ENCODE results near the gene FKBP8. TPM values are rescaled to one million over a fixed set of nuclear protein-coding genes. Genes with fewer than 3 reads are reported as not detected.
A peak's percentile ranks its signal among the peaks of the same experiment; 100 is the strongest.
"Not testable (repeated sequence)": the region's sequence is repeated elsewhere in the genome, so short reads cannot be mapped to it uniquely, and the experiment has no call there.

The FKBP8 gene
- total and polyA plus RNA-seq, 8 donors, result 87.8 to 819 (median 223) TPM

DNA sequence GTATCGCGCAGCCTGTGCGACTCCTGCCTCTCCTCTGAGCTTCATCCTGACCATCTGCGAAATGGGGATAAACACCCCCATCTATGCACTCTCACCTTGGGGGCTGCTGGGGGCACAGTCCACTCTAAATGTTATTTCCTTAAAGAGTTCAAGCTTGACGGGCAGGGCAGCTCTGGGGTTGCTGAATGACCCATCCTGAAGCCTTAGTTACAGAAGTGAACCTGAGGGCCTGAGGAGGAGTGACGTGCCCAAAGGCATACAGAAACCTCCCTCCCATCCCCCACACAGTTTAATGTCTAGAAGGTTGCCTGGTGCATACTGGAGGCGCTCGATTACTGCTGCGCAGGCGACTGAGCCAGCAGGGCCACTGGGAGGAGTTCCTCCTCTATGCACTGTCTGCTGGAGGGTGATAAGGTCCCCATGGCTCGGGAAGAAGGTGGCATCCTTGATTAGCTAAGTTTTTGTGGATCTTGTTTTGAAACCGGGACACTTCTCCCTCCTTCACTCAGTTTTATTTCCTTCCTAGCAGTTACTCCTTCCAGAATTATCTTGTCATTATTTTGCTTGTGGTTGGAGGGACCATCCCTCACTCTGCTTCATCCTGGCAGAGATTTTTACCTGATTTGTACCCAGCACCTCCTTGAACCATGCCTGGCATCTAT is 572 bp upstream of the FKBP8 start:
- no peak for TF ChIP-seq POLR2A (IDR thresholded peaks at IDR 0.05)
- TF ChIP-seq, protein P1, sequence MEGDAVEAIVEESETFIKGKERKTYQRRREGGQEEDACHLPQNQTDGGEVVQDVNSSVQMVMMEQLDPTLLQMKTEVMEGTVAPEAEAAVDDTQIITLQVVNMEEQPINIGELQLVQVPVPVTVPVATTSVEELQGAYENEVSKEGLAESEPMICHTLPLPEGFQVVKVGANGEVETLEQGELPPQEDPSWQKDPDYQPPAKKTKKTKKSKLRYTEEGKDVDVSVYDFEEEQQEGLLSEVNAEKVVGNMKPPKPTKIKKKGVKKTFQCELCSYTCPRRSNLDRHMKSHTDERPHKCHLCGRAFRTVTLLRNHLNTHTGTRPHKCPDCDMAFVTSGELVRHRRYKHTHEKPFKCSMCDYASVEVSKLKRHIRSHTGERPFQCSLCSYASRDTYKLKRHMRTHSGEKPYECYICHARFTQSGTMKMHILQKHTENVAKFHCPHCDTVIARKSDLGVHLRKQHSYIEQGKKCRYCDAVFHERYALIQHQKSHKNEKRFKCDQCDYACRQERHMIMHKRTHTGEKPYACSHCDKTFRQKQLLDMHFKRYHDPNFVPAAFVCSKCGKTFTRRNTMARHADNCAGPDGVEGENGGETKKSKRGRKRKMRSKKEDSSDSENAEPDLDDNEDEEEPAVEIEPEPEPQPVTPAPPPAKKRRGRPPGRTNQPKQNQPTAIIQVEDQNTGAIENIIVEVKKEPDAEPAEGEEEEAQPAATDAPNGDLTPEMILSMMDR (IDR thresholded peaks at IDR 0.05), result no peak
- no peak for TF ChIP-seq EP300 (IDR thresholded peaks at IDR 0.05)
- no peak for TF ChIP-seq POLR2AphosphoS5 (IDR thresholded peaks at IDR 0.05)
- 3 to 18% (median 10%) methylated on average over 7 to 12 of the region's 12 CpGs for WGBS, 5 donors
- intact Hi-C loops (cut with DNase I; ENCODE audit: low total_unique reads), result no loop called here
- Histone ChIP-seq H3K4me1 (peaks cover 9 to 27% (median 21%) of the 10 kb centered on the region in 4 donors), H3K36me3 (peaks cover 22 to 29% (median 27%) of the 10 kb centered on the region in 4 donors), H3K27me3 (no peaks in the 10 kb centered on the region), H3K9me3 (no peaks in the 10 kb centered on the region), H3K4me3 (peak overlapping the region; percentile 75 to 93 (median 91)), H3K27ac (peak overlapping the region; percentile 6 to 96 (median 91))
- DNase-seq, result peak; percentile 51 to 84

DNA sequence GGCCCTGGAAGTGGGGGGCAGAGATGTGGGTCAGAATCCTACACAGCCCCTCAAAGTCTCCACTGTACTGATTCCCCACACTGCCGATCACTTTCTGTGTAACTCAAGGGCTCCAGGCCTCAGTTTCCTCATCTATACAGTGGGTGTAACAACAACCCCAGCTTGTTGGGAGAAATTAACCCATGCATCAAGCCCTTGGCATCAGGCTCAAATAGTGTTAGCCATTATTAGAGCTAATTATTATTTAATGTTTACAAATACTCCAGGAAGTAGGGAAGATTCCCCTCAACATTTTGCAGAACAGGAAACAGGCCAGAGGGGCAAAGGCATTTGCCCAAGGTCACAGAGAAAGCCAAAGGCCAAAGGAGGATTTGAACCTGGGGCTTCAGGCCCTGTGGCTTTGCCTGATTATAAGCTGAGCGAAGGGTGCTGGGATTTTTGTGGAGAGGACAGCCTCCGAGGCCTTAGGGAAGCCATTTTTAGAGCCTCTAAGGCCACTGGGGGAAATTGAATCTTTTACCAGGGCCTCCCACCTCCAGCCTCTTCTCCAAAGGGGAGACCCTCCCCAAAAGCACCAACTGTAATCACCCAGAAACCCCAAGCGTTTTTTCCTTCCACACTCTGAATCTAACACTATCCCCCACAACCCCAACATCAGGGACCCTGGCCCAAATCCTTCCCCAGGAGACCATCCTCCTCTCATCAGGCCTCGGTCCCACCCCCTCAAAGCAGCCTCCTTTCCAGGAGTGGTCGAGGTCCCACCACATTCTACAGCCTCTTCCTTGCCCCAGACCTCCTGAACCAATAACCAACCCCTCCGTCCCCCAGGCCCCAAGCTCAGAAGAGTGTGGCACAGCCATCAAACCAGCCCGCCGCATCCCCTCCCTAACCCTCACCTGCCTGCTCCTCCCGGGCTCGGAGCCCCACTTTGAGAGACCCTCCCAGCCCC is 1.1 kb downstream of the FKBP8 start:
- no peak for DNase-seq
- WGBS, 5 donors, result 17 to 24% (median 20%) methylated on average over 11 of the region's 11 CpGs
- Histone ChIP-seq H3K4me3 (peak overlapping the region; percentile 75 to 93 (median 91)), H3K27ac (peak overlapping the region; percentile 85 to 96 (median 91)), H3K4me1 (peaks cover 9 to 27% (median 21%) of the 10 kb centered on the region in 4 donors), H3K9me3 (no peaks in the 10 kb centered on the region), H3K36me3 (peaks cover 25 to 44% (median 43%) of the 10 kb centered on the region in 4 donors), H3K27me3 (no peaks in the 10 kb centered on the region)
- TF ChIP-seq, protein P1 (IDR thresholded peaks at IDR 0.05), result no peak
- TF ChIP-seq POLR2AphosphoS5 (IDR thresholded peaks at IDR 0.05) (no peak), POLR2A (IDR thresholded peaks at IDR 0.05) (no peak), EP300 (IDR thresholded peaks at IDR 0.05) (no peak)
- intact Hi-C loops (cut with DNase I; ENCODE audit: low total_unique reads), result no loop called here

DNA sequence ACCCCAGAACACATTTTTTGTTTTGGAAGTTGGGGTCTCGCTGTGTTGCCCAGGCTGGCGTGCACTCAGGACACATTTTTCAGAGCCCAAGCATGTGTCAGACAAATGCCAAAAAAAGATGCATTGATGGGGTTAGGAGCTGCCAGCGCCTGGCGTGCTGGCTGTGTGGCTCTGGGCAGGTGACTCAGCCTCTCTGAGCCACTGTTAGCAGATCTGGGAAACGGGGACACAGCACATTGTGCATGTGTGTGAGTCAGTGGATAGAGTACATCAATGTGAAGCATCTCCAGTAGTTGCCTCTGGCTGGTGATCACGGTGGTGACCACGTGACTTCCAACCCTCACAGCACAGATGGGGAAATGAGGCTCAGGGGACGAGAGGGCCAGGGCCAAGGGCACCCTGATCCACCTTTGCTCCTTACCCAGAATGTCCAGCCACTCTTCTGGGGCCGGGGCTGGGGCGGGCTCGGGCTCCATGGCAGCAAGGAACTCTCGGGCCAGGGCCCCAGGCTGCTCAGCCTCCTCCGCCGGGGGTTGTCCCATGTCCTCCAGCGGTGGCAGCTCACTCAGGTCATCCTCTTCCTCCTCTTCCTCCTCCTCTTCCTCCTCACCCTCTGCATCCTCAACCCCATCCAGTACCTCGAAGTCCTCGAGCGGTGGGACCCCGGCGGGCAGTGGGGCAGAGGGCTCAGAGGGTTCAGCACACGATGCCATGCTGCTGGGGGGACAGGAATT is 1.9 kb downstream of the FKBP8 start:
- H3K27ac ChIP-seq, result peak overlapping the region in 1 of 5 donors; percentile 96
- 79 to 89% (median 87%) methylated on average over 17 to 21 of the region's 21 CpGs for WGBS, 5 donors
- TF ChIP-seq EP300 (IDR thresholded peaks at IDR 0.05), result no peak
- no peak for TF ChIP-seq POLR2A (IDR thresholded peaks at IDR 0.05)
- no peak for TF ChIP-seq POLR2AphosphoS5 (IDR thresholded peaks at IDR 0.05)
- TF ChIP-seq, protein P1 (IDR thresholded peaks at IDR 0.05), result no peak
- H3K36me3 ChIP-seq, result peaks cover 33 to 52% (median 51%) of the 10 kb centered on the region in 4 donors
- H3K4me1 ChIP-seq, result peaks cover 9 to 27% (median 21%) of the 10 kb centered on the region in 4 donors
- intact Hi-C loops (cut with DNase I; ENCODE audit: low total_unique reads), result no loop called here
- no peak overlapping the region for H3K4me3 ChIP-seq
- no peaks in the 10 kb centered on the region for H3K27me3 ChIP-seq
- no peak for DNase-seq
- H3K9me3 ChIP-seq, result no peaks in the 10 kb centered on the region

DNA sequence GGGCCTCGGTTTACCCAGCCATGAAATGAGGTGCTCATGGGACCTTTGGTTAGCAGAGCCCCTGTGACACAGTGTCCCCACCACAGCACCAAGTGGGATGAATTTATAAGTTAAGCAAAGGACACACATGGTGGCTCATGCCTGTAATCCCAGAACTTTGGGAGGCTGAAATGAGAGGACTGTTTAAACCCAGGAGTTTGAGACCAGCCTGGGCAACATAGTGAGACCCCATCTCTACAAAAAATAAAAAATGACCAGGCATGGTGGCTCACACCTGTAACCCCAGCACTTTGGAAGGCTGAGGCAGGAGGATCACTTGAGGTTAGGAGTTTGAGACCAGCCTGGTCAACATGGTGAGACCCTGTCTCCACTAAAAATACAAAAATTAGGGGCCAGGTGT is 3.2 kb downstream of the FKBP8 start:
- Histone ChIP-seq H3K36me3 (peaks cover 35 to 64% (median 63%) of the 10 kb centered on the region in 4 donors), H3K4me1 (peaks cover 9 to 27% (median 21%) of the 10 kb centered on the region in 4 donors)
- H3K27ac ChIP-seq; H3K4me3 ChIP-seq; H3K27me3 ChIP-seq; intact Hi-C loops (cut with DNase I; ENCODE audit: low total_unique reads); H3K9me3 ChIP-seq; DNase-seq: not testable (repeated sequence)
- WGBS, 5 donors, result 85 to 100% (median 92%) methylated on average over 1 of the region's 1 CpG
